GM10248 (cell line): ENCODE results near the gene NKX1-2.

Experiments
- CTCF ChIA-PET: fragments of 300-600 bp; sonication (Branson Sonifier 250); formaldehyde crosslinking; extraction: SDS; loops from one replicate; lab custom pipeline; 2021; ENCODE audit warnings: antibody characterized with exemption; lab: Yijun Ruan, JAX
- POLR2A ChIA-PET: fragments of 350-650 bp; sonication (Branson Sonifier 250); formaldehyde crosslinking; extraction: SDS; loops from one replicate; lab custom pipeline; 2020; ENCODE audit warnings: antibody characterized with exemption; lab: Yijun Ruan, JAX
- DNase-seq: peaks from one replicate; pipeline ENCODE4 v3.0.0; 2012; ENCODE audit errors: extremely low spot score
- CTCF ChIP-seq: IDR thresholded peaks from 2 replicates; pipeline ENCODE4 v1.5.1; 2012; ENCODE audit warnings: mild to moderate bottlenecking, low read depth; ENCODE audit errors: extremely low read depth, missing control alignments, control extremely low read depth

Gene NKX1-2

DNA sequence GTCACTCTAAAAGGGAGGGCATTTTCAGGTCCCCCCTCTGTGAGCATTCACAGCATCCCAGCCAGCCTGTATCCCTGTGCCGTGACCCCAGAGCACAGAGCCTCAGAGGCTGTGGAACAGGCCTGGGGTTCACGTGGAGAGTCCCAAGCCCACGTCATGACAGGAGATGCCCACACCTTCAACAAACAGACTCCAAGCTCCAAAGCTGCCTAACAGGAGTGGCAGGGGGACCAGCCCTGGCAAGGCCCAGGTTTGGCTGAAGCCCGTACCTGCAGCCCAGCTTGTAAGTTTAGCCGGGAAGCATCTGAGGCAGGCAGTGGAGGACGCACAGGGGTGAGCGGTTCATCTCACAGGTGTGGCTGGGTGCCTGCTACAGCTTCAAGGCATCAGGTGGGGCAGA, 45.3 kb upstream of the NKX1-2 start:
- ChIA-PET POLR2A (interaction anchor here (0.7 kb wide), 1 partner anchor 201 kb away, joined by 3 read pairs; no protein-coding TSS in a partner anchor), CTCF (interaction anchor here (0.8 to 0.9 kb wide), 2 partner anchors 10 to 11 kb away, joined by 3 read pairs; no protein-coding TSS in a partner anchor)
- no peak for TF ChIP-seq CTCF
- no peak for DNase-seq

DNA sequence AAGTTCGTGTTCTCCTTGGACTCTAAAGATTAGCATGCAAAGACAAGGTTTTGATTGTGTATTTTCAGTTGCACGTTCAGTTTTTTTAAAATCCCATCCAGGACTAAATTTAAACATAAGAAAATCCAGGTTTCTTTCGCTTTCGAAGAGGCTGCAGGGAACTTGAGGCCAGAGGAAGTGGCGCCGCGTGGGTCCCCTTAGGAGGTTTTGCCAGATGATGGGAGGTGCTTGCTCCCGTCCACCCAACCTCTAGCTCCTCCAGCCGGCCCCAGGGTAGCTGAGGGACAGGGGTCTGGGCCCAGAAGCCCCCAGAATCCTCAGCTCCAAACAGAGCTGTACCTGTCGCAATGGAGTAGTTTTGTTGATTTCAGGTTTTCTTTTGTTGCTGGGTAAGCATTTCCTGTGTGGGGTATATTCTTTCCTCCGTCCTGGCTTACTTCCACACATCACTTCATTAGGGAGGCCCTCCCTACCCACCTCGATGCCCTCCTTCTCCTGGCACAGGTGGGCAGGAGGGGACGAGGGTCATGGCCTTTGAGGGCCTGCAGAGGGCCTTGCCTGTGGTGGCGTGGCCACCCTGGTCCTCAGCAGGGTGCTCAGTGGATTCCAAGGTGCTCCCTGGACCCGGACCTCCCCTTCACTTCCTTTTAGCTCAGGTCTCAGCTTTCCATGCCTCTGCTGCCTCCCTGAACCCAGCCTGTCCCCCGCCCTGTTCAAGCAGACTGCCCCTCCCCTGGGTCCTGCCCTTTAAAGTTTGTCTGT, 44.4 kb upstream of the NKX1-2 start:
- ChIA-PET POLR2A (no interaction called here), CTCF (no interaction called here)
- peak; percentile 39 for DNase-seq
- no peak for TF ChIP-seq CTCF

DNA sequence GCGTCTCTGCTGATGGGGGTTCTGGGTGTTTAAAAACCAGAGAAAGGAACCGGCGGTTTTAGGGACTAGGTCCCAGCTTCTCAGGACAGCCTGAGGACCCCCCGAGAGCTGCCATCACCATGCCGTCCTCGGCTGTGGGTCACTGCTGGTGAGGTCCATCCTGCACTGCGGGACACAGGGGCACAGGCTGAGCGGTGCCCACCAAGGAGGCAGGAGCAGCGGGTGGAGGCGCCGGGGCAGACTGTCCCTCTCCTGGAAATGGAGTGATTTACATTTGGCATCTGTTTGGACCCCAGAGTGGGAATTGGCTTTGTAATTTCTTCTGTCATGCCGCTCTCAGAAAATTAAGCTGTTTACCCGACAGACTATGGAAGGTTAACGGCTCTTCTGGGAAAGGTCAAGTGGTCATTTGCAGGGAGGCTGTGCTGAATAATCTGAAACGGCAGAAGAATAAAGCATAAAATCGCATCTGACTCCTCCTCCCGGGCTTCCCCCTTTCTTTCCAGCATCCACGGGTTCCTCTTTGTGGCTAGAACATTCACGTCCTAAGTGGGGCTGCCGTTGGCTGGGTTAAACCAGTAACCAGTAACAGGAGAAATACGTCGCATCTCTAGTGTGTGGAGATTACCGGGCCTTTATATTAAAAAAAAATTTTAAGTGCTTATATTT, 43.5 kb upstream of the NKX1-2 start:
- no peak for DNase-seq
- POLR2A ChIA-PET, result no interaction called here

GRCh38 chr10:124492266-124492665, 42.4 kb upstream of the NKX1-2 start:
- ChIA-PET POLR2A (no interaction called here), CTCF (no interaction called here)
- DNase-seq, result no peak
- TF ChIP-seq CTCF, result no peak

More for the DNA sequence above, 43.5 kb upstream of the NKX1-2 start:
- CTCF ChIA-PET, result no interaction called here
- no peak for TF ChIP-seq CTCF

DNA sequence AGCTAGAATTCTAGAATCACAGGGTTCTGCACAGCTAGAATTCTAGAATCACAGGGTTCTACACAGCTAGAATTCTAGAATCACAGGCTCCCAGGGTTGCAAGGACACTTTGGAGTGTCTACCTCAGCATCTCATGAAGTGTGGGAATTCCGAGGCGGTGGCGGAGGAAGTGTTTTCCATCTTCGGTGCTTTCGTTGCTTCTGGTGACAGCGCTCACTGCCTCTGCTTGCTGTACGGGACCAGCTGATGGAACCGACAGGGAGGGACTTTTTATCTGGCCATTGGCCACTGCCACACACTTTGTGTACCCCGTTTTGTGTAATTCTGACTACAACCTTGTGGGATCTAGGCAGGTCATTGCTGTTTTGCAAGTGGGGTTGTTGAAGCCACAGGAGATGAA, 41.3 kb upstream of the NKX1-2 start:
- ChIA-PET POLR2A (no interaction called here), CTCF (no interaction called here)
- TF ChIP-seq CTCF, result no peak
- DNase-seq, result no peak

- no peak for DNase-seq
- TF ChIP-seq CTCF, result no peak
- ChIA-PET POLR2A (no interaction called here), CTCF (no interaction called here)
These were observed 36.8 kb upstream of the NKX1-2 start for GRCh38 chr10:124486635-124487034.
